DOHH2 (cell line): ENCODE measurements around the gene GPBAR1.

ENCODE experiments used
- CTCF ChIP-seq: fragments of 200-600 bp; sonication (generic); IDR thresholded peaks from one replicate; pipeline ENCODE4 v1.5.1; 2014; ENCODE audit warnings: antibody characterized with exemption, mild to moderate bottlenecking, low read depth, low read length; ENCODE audit not compliant: poor library complexity, severe bottlenecking
- EZH2phosphoT487 ChIP-seq: fragments of 200-600 bp; sonication (generic); IDR thresholded peaks from 2 replicates; pipeline ENCODE4 v1.6.1; 2017; ENCODE audit warnings: borderline replicate concordance, mild to moderate bottlenecking, antibody characterized with exemption, low read length, moderate library complexity, mixed read lengths

DNA sequence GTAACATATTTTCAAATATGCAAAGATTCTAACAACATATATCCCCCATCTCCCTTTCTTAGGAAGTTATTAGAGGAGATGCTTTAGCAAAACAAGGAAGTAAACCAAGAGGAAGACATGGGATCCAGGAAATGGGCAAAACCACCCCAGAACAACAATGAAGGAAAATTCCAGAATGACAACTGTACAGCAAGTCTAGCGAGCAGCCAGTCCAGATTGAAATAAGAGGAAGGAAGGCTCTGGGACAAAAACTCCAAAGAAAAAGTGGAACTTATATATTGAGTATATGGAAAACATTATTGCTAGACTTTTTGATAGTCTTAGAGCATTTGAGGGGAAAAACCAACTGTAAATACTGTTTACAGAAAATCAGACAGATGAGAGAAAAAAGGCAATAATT lies 46.7 kb upstream of the GPBAR1 start:
- TF ChIP-seq CTCF (no peak), EZH2phosphoT487 (no peak)
